WTC11 (cell line): Measurements from ENCODE around the gene ZNF500. TPM values are rescaled to one million over a fixed set of nuclear protein-coding genes. Genes with fewer than 3 reads are reported as not detected.

Experiments used
- CBFB ChIP-seq: sonication (generic); formaldehyde crosslinking; IDR thresholded peaks from 2 replicates; pipeline ENCODE4 v1.8.1; 2022; ENCODE audit warnings: mild to moderate bottlenecking, low read depth, missing genetic modification reagents
- CREB1 ChIP-seq: sonication (generic); formaldehyde crosslinking; IDR thresholded peaks from 2 replicates; pipeline ENCODE4 v1.8.0; 2023; ENCODE audit warnings: mild to moderate bottlenecking, missing genetic modification reagents
- EMX1 ChIP-seq: fragments of 250-450 bp; sonication (Bioruptor Pico); IDR thresholded peaks from 2 replicates; pipeline ENCODE4 v1.8.0; 2021; ENCODE audit warnings: mild to moderate bottlenecking
- FOXJ3 ChIP-seq: sonication (generic); formaldehyde crosslinking; IDR thresholded peaks from 2 replicates; pipeline ENCODE4 v1.9.0; 2021; ENCODE audit warnings: missing genetic modification reagents, mild to moderate bottlenecking, borderline replicate concordance
- FOXK1 ChIP-seq: sonication (generic); formaldehyde crosslinking; IDR thresholded peaks from 2 replicates; pipeline ENCODE4 v1.8.0; 2022; ENCODE audit warnings: mild to moderate bottlenecking, moderate library complexity, missing genetic modification reagents
- FOXP1 ChIP-seq: sonication (generic); formaldehyde crosslinking; IDR thresholded peaks from 2 replicates; pipeline ENCODE4 v1.8.0; 2022; ENCODE audit warnings: missing genetic modification reagents, mild to moderate bottlenecking, moderate library complexity, borderline replicate concordance
- IRF2 ChIP-seq: sonication (generic); formaldehyde crosslinking; IDR thresholded peaks from 2 replicates; pipeline ENCODE4 v1.8.0; 2022; ENCODE audit warnings: low read depth, missing genetic modification reagents, borderline replicate concordance
- KAT7 ChIP-seq: sonication (generic); formaldehyde crosslinking; IDR thresholded peaks from 2 replicates; pipeline ENCODE4 v1.8.1; 2023; ENCODE audit warnings: missing genetic modification reagents, mild to moderate bottlenecking, borderline replicate concordance
- NFE2L1 ChIP-seq: sonication (generic); formaldehyde crosslinking; IDR thresholded peaks from 2 replicates; pipeline ENCODE4 v1.8.1; 2023; ENCODE audit warnings: missing genetic modification reagents
- NR2C2 ChIP-seq: sonication (generic); formaldehyde crosslinking; IDR thresholded peaks from 2 replicates; pipeline ENCODE4 v1.8.0; 2022; ENCODE audit warnings: mild to moderate bottlenecking, missing genetic modification reagents
- OVOL2 ChIP-seq: fragments of 250-450 bp; sonication (Bioruptor Pico); IDR thresholded peaks from 2 replicates; pipeline ENCODE4 v1.9.0; 2021; ENCODE audit warnings: mild to moderate bottlenecking, borderline replicate concordance
- RELA ChIP-seq: sonication (generic); formaldehyde crosslinking; IDR thresholded peaks from 2 replicates; pipeline ENCODE4 v1.8.1; 2022; ENCODE audit warnings: missing genetic modification reagents, mild to moderate bottlenecking, borderline replicate concordance
- SMAD3 ChIP-seq: sonication (generic); formaldehyde crosslinking; IDR thresholded peaks from 2 replicates; pipeline ENCODE4 v1.8.0; 2022; ENCODE audit warnings: missing genetic modification reagents, mild to moderate bottlenecking, borderline replicate concordance
- SMAD4 ChIP-seq: sonication (generic); formaldehyde crosslinking; IDR thresholded peaks from 2 replicates; pipeline ENCODE4 v1.8.0; 2022; ENCODE audit warnings: mild to moderate bottlenecking, missing genetic modification reagents
- ZBTB21 ChIP-seq: sonication (generic); formaldehyde crosslinking; IDR thresholded peaks from 2 replicates; pipeline ENCODE4 v1.8.1; 2023; ENCODE audit warnings: mild to moderate bottlenecking, missing genetic modification reagents, borderline replicate concordance
- ZNF121 ChIP-seq: sonication (generic); formaldehyde crosslinking; IDR thresholded peaks from 2 replicates; pipeline ENCODE4 v1.8.0; 2023; ENCODE audit warnings: missing genetic modification reagents
- ZNF232 ChIP-seq: sonication (generic); formaldehyde crosslinking; IDR thresholded peaks from 2 replicates; pipeline ENCODE4 v1.8.0; 2022; ENCODE audit warnings: mild to moderate bottlenecking, missing genetic modification reagents
- ZNF416 ChIP-seq: fragments of 250-450 bp; sonication (Bioruptor Pico); IDR thresholded peaks from 2 replicates; pipeline ENCODE4 v1.9.0; 2021; ENCODE audit warnings: mild to moderate bottlenecking, inconsistent platforms
- ZNF671 ChIP-seq: fragments of 250-450 bp; sonication (Bioruptor Pico); IDR thresholded peaks from 2 replicates; pipeline ENCODE4 v1.8.0; 2021; ENCODE audit warnings: mild to moderate bottlenecking
- total RNA-seq: library from RNA; stranded (reverse); gene quantifications from 3 replicates; pipeline ENCODE4 v1.2.3, GENCODE V29; 2021
- TF ChIP-seq, protein P1 (sequence below): fragments of 250-450 bp; sonication (Bioruptor Pico); IDR thresholded peaks from 2 replicates; pipeline ENCODE4 v1.9.0; 2021; ENCODE audit warnings: mild to moderate bottlenecking
- TF ChIP-seq, protein P2 (sequence below): sonication (generic); formaldehyde crosslinking; IDR thresholded peaks from 2 replicates; pipeline ENCODE4 v1.8.1; 2022; ENCODE audit warnings: low read depth, mild to moderate bottlenecking, moderate library complexity, missing genetic modification reagents, borderline replicate concordance
- TF ChIP-seq, protein P3 (sequence below): fragments of 250-450 bp; sonication (Bioruptor Pico); IDR thresholded peaks from 2 replicates; pipeline ENCODE4 v1.9.0; 2021; ENCODE audit warnings: mild to moderate bottlenecking, borderline replicate concordance
- TF ChIP-seq, protein P4 (sequence below): sonication (generic); formaldehyde crosslinking; IDR thresholded peaks from 2 replicates; pipeline ENCODE4 v1.8.1; 2023; ENCODE audit warnings: mild to moderate bottlenecking, missing genetic modification reagents, moderate library complexity
- TF ChIP-seq, protein P5 (sequence below): sonication (generic); formaldehyde crosslinking; IDR thresholded peaks from 2 replicates; pipeline ENCODE4 v1.8.0; 2022; ENCODE audit warnings: mild to moderate bottlenecking, missing genetic modification reagents
- TF ChIP-seq, protein P6 (sequence below): sonication (generic); formaldehyde crosslinking; IDR thresholded peaks from 2 replicates; pipeline ENCODE4 v1.8.1; 2023; ENCODE audit warnings: mild to moderate bottlenecking, moderate library complexity, missing genetic modification reagents
- TF ChIP-seq, protein P7 (sequence below): sonication (generic); formaldehyde crosslinking; IDR thresholded peaks from 2 replicates; pipeline ENCODE4 v1.8.1; 2023; ENCODE audit warnings: mild to moderate bottlenecking, missing genetic modification reagents, moderate library complexity
- TF ChIP-seq, protein P8 (sequence below): sonication (generic); formaldehyde crosslinking; conservative IDR thresholded peaks from 2 replicates; pipeline ENCODE4 v1.8.1; 2023; ENCODE audit warnings: mild to moderate bottlenecking, low read depth, missing genetic modification reagents, moderate library complexity

ZNF500 gene
- total RNA-seq, 1 experiment from 2014 or later: 19.9 TPM

DNA sequence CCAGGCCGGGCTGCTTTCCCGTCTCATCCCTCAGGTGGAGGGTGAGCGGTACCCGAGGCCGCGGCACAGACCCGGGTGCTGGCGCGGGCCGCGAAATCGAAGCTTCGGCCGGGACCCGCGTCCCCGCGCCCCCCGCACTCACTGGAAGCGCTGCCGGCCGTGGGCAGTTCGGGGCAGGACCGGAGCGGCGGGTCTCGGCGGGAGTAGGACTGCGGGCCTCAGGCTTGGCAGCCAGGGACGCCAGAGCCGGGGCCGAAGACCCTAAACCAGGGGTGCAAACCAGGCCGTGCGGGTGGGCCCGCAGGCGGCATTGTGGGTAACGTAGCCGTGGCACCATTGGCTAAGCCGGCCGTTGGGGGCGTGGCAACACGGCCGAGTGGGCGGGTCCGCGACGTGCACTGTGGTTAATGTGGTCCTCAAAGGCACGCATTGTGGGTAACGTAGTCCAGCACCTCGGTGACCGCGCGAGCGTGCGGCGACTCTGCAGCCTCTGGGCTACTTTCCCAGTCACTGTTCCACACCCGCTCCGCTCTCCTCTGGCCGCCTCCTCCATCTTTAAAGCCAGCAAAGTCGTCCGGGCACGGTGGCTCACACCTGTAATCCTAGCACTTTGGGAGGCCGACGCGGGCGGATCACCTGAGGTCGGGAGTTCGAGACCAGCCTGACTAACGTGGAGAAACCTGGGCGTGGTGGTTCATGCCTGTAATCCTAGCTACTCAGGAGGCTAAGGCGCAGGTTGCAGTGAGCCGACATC lies at the start of gene ZNF500 (continued):
- TF ChIP-seq, protein P1, sequence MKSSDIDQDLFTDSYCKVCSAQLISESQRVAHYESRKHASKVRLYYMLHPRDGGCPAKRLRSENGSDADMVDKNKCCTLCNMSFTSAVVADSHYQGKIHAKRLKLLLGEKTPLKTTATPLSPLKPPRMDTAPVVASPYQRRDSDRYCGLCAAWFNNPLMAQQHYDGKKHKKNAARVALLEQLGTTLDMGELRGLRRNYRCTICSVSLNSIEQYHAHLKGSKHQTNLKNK (CRISPR knock-in tag): no peak
- TF ChIP-seq KAT7 (CRISPR knock-in tag) (no peak), CBFB (peak; percentile 80; the same call in 1 of the 2 replicates), FOXJ3 (CRISPR knock-in tag) (no peak), NR2C2 (no peak), RELA (CRISPR knock-in tag) (no peak), EMX1 (CRISPR knock-in tag) (no peak), ZNF121 (CRISPR knock-in tag) (no peak), FOXK1 (CRISPR knock-in tag) (peak; percentile 96), ZBTB21 (CRISPR knock-in tag) (no peak), OVOL2 (CRISPR knock-in tag) (no peak), ZNF671 (CRISPR knock-in tag) (no peak), IRF2 (CRISPR knock-in tag) (no peak), NFE2L1 (CRISPR knock-in tag) (no peak; the same call in 1 of the 2 replicates), FOXP1 (peak; percentile 56; the same call in 1 of the 2 replicates), ZNF232 (CRISPR knock-in tag) (no peak), ZNF416 (CRISPR knock-in tag) (no peak), SMAD4 (CRISPR knock-in tag) (no peak), CREB1 (CRISPR knock-in tag) (no peak; the same call in 1 of the 2 replicates), SMAD3 (no peak)
- TF ChIP-seq, protein P2, sequence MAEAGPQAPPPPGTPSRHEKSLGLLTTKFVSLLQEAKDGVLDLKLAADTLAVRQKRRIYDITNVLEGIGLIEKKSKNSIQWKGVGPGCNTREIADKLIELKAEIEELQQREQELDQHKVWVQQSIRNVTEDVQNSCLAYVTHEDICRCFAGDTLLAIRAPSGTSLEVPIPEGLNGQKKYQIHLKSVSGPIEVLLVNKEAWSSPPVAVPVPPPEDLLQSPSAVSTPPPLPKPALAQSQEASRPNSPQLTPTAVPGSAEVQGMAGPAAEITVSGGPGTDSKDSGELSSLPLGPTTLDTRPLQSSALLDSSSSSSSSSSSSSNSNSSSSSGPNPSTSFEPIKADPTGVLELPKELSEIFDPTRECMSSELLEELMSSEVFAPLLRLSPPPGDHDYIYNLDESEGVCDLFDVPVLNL (CRISPR knock-in tag): no peak
- TF ChIP-seq, protein P3, sequence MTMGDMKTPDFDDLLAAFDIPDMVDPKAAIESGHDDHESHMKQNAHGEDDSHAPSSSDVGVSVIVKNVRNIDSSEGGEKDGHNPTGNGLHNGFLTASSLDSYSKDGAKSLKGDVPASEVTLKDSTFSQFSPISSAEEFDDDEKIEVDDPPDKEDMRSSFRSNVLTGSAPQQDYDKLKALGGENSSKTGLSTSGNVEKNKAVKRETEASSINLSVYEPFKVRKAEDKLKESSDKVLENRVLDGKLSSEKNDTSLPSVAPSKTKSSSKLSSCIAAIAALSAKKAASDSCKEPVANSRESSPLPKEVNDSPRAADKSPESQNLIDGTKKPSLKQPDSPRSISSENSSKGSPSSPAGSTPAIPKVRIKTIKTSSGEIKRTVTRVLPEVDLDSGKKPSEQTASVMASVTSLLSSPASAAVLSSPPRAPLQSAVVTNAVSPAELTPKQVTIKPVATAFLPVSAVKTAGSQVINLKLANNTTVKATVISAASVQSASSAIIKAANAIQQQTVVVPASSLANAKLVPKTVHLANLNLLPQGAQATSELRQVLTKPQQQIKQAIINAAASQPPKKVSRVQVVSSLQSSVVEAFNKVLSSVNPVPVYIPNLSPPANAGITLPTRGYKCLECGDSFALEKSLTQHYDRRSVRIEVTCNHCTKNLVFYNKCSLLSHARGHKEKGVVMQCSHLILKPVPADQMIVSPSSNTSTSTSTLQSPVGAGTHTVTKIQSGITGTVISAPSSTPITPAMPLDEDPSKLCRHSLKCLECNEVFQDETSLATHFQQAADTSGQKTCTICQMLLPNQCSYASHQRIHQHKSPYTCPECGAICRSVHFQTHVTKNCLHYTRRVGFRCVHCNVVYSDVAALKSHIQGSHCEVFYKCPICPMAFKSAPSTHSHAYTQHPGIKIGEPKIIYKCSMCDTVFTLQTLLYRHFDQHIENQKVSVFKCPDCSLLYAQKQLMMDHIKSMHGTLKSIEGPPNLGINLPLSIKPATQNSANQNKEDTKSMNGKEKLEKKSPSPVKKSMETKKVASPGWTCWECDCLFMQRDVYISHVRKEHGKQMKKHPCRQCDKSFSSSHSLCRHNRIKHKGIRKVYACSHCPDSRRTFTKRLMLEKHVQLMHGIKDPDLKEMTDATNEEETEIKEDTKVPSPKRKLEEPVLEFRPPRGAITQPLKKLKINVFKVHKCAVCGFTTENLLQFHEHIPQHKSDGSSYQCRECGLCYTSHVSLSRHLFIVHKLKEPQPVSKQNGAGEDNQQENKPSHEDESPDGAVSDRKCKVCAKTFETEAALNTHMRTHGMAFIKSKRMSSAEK (CRISPR knock-in tag): no peak
- TF ChIP-seq, protein P4, sequence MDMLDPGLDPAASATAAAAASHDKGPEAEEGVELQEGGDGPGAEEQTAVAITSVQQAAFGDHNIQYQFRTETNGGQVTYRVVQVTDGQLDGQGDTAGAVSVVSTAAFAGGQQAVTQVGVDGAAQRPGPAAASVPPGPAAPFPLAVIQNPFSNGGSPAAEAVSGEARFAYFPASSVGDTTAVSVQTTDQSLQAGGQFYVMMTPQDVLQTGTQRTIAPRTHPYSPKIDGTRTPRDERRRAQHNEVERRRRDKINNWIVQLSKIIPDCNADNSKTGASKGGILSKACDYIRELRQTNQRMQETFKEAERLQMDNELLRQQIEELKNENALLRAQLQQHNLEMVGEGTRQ (CRISPR knock-in tag): no peak
- TF ChIP-seq, protein P5, sequence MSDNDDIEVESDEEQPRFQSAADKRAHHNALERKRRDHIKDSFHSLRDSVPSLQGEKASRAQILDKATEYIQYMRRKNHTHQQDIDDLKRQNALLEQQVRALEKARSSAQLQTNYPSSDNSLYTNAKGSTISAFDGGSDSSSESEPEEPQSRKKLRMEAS (CRISPR knock-in tag): peak; percentile 79
- TF ChIP-seq, protein P6, sequence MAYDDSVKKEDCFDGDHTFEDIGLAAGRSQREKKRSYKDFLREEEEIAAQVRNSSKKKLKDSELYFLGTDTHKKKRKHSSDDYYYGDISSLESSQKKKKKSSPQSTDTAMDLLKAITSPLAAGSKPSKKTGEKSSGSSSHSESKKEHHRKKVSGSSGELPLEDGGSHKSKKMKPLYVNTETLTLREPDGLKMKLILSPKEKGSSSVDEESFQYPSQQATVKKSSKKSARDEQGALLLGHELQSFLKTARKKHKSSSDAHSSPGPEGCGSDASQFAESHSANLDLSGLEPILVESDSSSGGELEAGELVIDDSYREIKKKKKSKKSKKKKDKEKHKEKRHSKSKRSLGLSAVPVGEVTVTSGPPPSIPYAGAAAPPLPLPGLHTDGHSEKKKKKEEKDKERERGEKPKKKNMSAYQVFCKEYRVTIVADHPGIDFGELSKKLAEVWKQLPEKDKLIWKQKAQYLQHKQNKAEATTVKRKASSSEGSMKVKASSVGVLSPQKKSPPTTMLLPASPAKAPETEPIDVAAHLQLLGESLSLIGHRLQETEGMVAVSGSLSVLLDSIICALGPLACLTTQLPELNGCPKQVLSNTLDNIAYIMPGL (CRISPR knock-in tag): peak; percentile 63; the same call in 1 of the 2 replicates
- TF ChIP-seq, protein P7, sequence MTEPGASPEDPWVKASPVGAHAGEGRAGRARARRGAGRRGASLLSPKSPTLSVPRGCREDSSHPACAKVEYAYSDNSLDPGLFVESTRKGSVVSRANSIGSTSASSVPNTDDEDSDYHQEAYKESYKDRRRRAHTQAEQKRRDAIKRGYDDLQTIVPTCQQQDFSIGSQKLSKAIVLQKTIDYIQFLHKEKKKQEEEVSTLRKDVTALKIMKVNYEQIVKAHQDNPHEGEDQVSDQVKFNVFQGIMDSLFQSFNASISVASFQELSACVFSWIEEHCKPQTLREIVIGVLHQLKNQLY (CRISPR knock-in tag): no peak
- TF ChIP-seq, protein P8, sequence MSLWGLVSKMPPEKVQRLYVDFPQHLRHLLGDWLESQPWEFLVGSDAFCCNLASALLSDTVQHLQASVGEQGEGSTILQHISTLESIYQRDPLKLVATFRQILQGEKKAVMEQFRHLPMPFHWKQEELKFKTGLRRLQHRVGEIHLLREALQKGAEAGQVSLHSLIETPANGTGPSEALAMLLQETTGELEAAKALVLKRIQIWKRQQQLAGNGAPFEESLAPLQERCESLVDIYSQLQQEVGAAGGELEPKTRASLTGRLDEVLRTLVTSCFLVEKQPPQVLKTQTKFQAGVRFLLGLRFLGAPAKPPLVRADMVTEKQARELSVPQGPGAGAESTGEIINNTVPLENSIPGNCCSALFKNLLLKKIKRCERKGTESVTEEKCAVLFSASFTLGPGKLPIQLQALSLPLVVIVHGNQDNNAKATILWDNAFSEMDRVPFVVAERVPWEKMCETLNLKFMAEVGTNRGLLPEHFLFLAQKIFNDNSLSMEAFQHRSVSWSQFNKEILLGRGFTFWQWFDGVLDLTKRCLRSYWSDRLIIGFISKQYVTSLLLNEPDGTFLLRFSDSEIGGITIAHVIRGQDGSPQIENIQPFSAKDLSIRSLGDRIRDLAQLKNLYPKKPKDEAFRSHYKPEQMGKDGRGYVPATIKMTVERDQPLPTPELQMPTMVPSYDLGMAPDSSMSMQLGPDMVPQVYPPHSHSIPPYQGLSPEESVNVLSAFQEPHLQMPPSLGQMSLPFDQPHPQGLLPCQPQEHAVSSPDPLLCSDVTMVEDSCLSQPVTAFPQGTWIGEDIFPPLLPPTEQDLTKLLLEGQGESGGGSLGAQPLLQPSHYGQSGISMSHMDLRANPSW (CRISPR knock-in tag): no peak
